ENCODE measurements around the gene CDC23. TPM values are rescaled to one million over a fixed set of nuclear protein-coding genes. Genes with fewer than 3 reads are reported as not detected.
"Not testable (repeated sequence)": the region's sequence is repeated elsewhere in the genome, so short reads cannot be mapped to it uniquely, and the experiment has no call there.

The CDC23 gene
- 62.8 TPM for polyA plus RNA-seq (2013, experiment 1 of 4)
- polyA plus RNA-seq (2013, experiment 2 of 4) = 65.6 TPM
- polyA plus RNA-seq (2013, experiment 3 of 4) = 46.4 TPM
- 51.6 TPM for polyA plus RNA-seq (2013, experiment 4 of 4)

- Histone ChIP-seq H3K4me1 (ENCODE audit: control insufficient read depth, insufficient read depth, low read length) (peaks cover 6% of the 10 kb centered on the region), H3K27ac (ENCODE audit: insufficient read depth, low read depth, low read length, poor library complexity, severe bottlenecking) (peak within 1 kb of the TSS; percentile 80), H3K27me3 (ENCODE audit: control insufficient read depth, insufficient read depth, low read length, poor library complexity, severe bottlenecking) (no peaks in the 10 kb centered on the region), H3K4me3 (ENCODE audit: insufficient read depth, low read depth, low read length) (peak within 1 kb of the TSS; percentile 98), H3K9me3 (ENCODE audit: control insufficient read depth, low read length) (no peaks in the 10 kb centered on the region), H3K36me3 (ENCODE audit: control insufficient read depth, insufficient read depth, low read length) (no peaks in the 10 kb centered on the region)
- WGBS, 2 experiments = 6 to 7% methylated on average over 29 to 30 of the region's 32 CpGs
Measured at GRCh38 chr5:138213161-138214029, at the start of gene CDC23. TSS of gene CDC23 (minus strand) at chr5:138213323. CDS start at chr5:138213312, 11 bp downstream.

- WGBS, 2 experiments = 91 to 92% methylated on average over 4 of the region's 4 CpGs
- H3K4me1 ChIP-seq (ENCODE audit: control insufficient read depth, insufficient read depth, low read length) = no peaks in the 10 kb centered on the region
- H3K36me3 ChIP-seq (ENCODE audit: control insufficient read depth, insufficient read depth, low read length) = no peaks in the 10 kb centered on the region
- H3K27ac ChIP-seq (ENCODE audit: insufficient read depth, low read depth, low read length, poor library complexity, severe bottlenecking) = no peak overlapping the region
- H3K4me3 ChIP-seq (ENCODE audit: insufficient read depth, low read depth, low read length) = no peak overlapping the region
- no peaks in the 10 kb centered on the region for H3K9me3 ChIP-seq (ENCODE audit: control insufficient read depth, low read length)
- no peaks in the 10 kb centered on the region for H3K27me3 ChIP-seq (ENCODE audit: control insufficient read depth, insufficient read depth, low read length, poor library complexity, severe bottlenecking)
Measured at GRCh38 chr5:138258704-138259292, 45.7 kb upstream of the CDC23 start.

GRCh38 chr5:138257583-138257982 is 44.5 kb upstream of the CDC23 start:
- WGBS, 2 experiments = 95 to 96% methylated on average over 29 of the region's 29 CpGs
- no peaks in the 10 kb centered on the region for H3K27me3 ChIP-seq (ENCODE audit: control insufficient read depth, insufficient read depth, low read length, poor library complexity, severe bottlenecking)
- H3K4me1 ChIP-seq (ENCODE audit: control insufficient read depth, insufficient read depth, low read length) = no peaks in the 10 kb centered on the region
- no peak overlapping the region for H3K27ac ChIP-seq (ENCODE audit: insufficient read depth, low read depth, low read length, poor library complexity, severe bottlenecking)
- H3K9me3 ChIP-seq (ENCODE audit: control insufficient read depth, low read length) = no peaks in the 10 kb centered on the region
- no peaks in the 10 kb centered on the region for H3K36me3 ChIP-seq (ENCODE audit: control insufficient read depth, insufficient read depth, low read length)
- H3K4me3 ChIP-seq (ENCODE audit: insufficient read depth, low read depth, low read length) = no peak overlapping the region

GRCh38 chr5:138252944-138253343 is 39.8 kb upstream of the CDC23 start:
- H3K4me1 ChIP-seq (ENCODE audit: control insufficient read depth, insufficient read depth, low read length) = no peaks in the 10 kb centered on the region
- H3K27me3 ChIP-seq (ENCODE audit: control insufficient read depth, insufficient read depth, low read length, poor library complexity, severe bottlenecking) = no peaks in the 10 kb centered on the region
- H3K36me3 ChIP-seq (ENCODE audit: control insufficient read depth, insufficient read depth, low read length) = no peaks in the 10 kb centered on the region
- no peak overlapping the region for H3K27ac ChIP-seq (ENCODE audit: insufficient read depth, low read depth, low read length, poor library complexity, severe bottlenecking)
- WGBS, 2 experiments = 45 to 65% methylated on average over 3 of the region's 3 CpGs
- no peaks in the 10 kb centered on the region for H3K9me3 ChIP-seq (ENCODE audit: control insufficient read depth, low read length)
- H3K4me3 ChIP-seq (ENCODE audit: insufficient read depth, low read depth, low read length) = no peak overlapping the region

GRCh38 chr5:138247800-138248199 is 34.7 kb upstream of the CDC23 start:
- H3K27me3 ChIP-seq (ENCODE audit: control insufficient read depth, insufficient read depth, low read length, poor library complexity, severe bottlenecking); H3K36me3 ChIP-seq (ENCODE audit: control insufficient read depth, insufficient read depth, low read length); H3K4me3 ChIP-seq (ENCODE audit: insufficient read depth, low read depth, low read length); H3K27ac ChIP-seq (ENCODE audit: insufficient read depth, low read depth, low read length, poor library complexity, severe bottlenecking); H3K9me3 ChIP-seq (ENCODE audit: control insufficient read depth, low read length): not testable (repeated sequence)
- H3K4me1 ChIP-seq (ENCODE audit: control insufficient read depth, insufficient read depth, low read length) = peaks cover 21% of the 10 kb centered on the region
- WGBS, 2 experiments = 81 to 89% methylated on average over 2 of the region's 2 CpGs

- no peaks in the 10 kb centered on the region for H3K36me3 ChIP-seq (ENCODE audit: control insufficient read depth, insufficient read depth, low read length)
- peaks cover 13% of the 10 kb centered on the region for H3K27me3 ChIP-seq (ENCODE audit: control insufficient read depth, insufficient read depth, low read length, poor library complexity, severe bottlenecking)
- no peak overlapping the region for H3K27ac ChIP-seq (ENCODE audit: insufficient read depth, low read depth, low read length, poor library complexity, severe bottlenecking)
- H3K4me3 ChIP-seq (ENCODE audit: insufficient read depth, low read depth, low read length) = no peak overlapping the region
- WGBS, 2 experiments = 88 to 92% methylated on average over 2 to 4 of the region's 4 CpGs
- no peaks in the 10 kb centered on the region for H3K9me3 ChIP-seq (ENCODE audit: control insufficient read depth, low read length)
- peaks cover 28% of the 10 kb centered on the region for H3K4me1 ChIP-seq (ENCODE audit: control insufficient read depth, insufficient read depth, low read length)
Measured at GRCh38 chr5:138246822-138247221, 33.7 kb upstream of the CDC23 start.

GRCh38 chr5:138246334-138246733 is 33.2 kb upstream of the CDC23 start:
- 93% methylated on average over 4 of the region's 4 CpGs for WGBS, 2 experiments
- no peak overlapping the region for H3K4me3 ChIP-seq (ENCODE audit: insufficient read depth, low read depth, low read length)

GRCh38 chr5:138245717-138246116 is 32.6 kb upstream of the CDC23 start:
- H3K4me3 ChIP-seq (ENCODE audit: insufficient read depth, low read depth, low read length) = no peak overlapping the region
- 18 to 30% methylated on average over 1 of the region's 1 CpG for WGBS, 2 experiments
- peaks cover 28% of the 10 kb centered on the region for H3K4me1 ChIP-seq (ENCODE audit: control insufficient read depth, insufficient read depth, low read length)
- no peaks in the 10 kb centered on the region for H3K9me3 ChIP-seq (ENCODE audit: control insufficient read depth, low read length)
- H3K27me3 ChIP-seq (ENCODE audit: control insufficient read depth, insufficient read depth, low read length, poor library complexity, severe bottlenecking) = peaks cover 24% of the 10 kb centered on the region
- no peaks in the 10 kb centered on the region for H3K36me3 ChIP-seq (ENCODE audit: control insufficient read depth, insufficient read depth, low read length)
- peak overlapping the region; percentile 38 for H3K27ac ChIP-seq (ENCODE audit: insufficient read depth, low read depth, low read length, poor library complexity, severe bottlenecking)

More at GRCh38 chr5:138246334-138246733, 33.2 kb upstream of the CDC23 start:
- Histone ChIP-seq H3K4me1 (ENCODE audit: control insufficient read depth, insufficient read depth, low read length) (peaks cover 28% of the 10 kb centered on the region), H3K27ac (ENCODE audit: insufficient read depth, low read depth, low read length, poor library complexity, severe bottlenecking) (no peak overlapping the region), H3K9me3 (ENCODE audit: control insufficient read depth, low read length) (no peaks in the 10 kb centered on the region), H3K36me3 (ENCODE audit: control insufficient read depth, insufficient read depth, low read length) (no peaks in the 10 kb centered on the region), H3K27me3 (ENCODE audit: control insufficient read depth, insufficient read depth, low read length, poor library complexity, severe bottlenecking) (peaks cover 18% of the 10 kb centered on the region)

GRCh38 chr5:138243794-138244193 is 30.7 kb upstream of the CDC23 start:
- WGBS, 2 experiments = 63 to 72% methylated on average over 2 of the region's 2 CpGs
- Histone ChIP-seq H3K9me3 (ENCODE audit: control insufficient read depth, low read length) (no peaks in the 10 kb centered on the region), H3K27ac (ENCODE audit: insufficient read depth, low read depth, low read length, poor library complexity, severe bottlenecking) (no peak overlapping the region), H3K4me1 (ENCODE audit: control insufficient read depth, insufficient read depth, low read length) (peaks cover 28% of the 10 kb centered on the region), H3K27me3 (ENCODE audit: control insufficient read depth, insufficient read depth, low read length, poor library complexity, severe bottlenecking) (peaks cover 42% of the 10 kb centered on the region), H3K36me3 (ENCODE audit: control insufficient read depth, insufficient read depth, low read length) (no peaks in the 10 kb centered on the region), H3K4me3 (ENCODE audit: insufficient read depth, low read depth, low read length) (no peak overlapping the region)

Data from ectodermal cell (in vitro differentiated cells).